Measurements from ENCODE around the gene CDKL5.
"Not testable (repeated sequence)": the region's sequence is repeated elsewhere in the genome, so short reads cannot be mapped to it uniquely, and the experiment has no call there.

Gene CDKL5

DNA sequence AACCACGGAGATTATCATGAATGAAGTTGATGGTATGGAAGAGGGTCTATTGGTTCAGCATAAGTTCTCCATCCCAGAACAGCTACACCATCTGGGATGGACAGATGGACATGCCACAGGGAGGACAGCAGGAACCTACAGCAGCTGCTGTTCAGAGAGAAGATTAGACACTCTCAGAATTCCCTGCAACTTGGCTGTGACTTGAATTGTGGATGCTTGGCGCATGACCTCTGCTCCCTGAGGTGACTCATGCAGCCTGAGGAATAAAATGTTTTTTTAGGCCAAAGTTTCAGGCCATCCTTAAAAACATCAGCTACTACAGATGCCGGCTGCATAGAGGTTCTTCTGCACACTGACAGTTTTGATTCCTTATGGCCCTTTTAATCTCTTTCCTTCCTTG is 149.2 kb downstream of the CDKL5 start:
- no peak overlapping the region for H3K27ac Mint-ChIP-seq
- no peaks in the 10 kb centered on the region for H3K27me3 Mint-ChIP-seq
- DNase-seq = no peak
- H3K4me3 Mint-ChIP-seq = no peak overlapping the region
- CTCF ChIA-PET = no interaction called here
- H3K9me3 Mint-ChIP-seq = no peaks in the 10 kb centered on the region
- H3K36me3 Mint-ChIP-seq = no peaks in the 10 kb centered on the region
- no peaks in the 10 kb centered on the region for H3K4me1 Mint-ChIP-seq

DNA sequence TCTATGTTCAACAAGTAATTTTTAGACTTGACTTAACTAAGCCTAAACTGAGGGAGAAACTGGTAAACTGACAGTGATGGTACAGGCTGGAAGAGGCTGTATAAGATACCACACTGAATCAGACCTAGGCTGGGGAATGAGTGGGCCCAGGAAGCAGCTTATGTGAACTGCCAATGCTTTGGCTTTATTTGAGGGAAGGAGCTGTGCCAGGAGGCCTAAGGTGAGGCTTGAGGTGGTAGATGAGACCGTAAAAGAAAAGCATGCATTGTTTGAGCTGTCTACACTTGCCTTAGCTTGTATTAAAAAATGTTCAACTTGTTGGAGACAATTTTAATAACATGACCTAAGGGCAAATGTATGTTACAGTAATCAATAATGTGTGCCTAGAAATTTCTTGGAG is 150.3 kb downstream of the CDKL5 start:
- no peak overlapping the region for H3K27ac Mint-ChIP-seq
- DNase-seq = no peak

DNA sequence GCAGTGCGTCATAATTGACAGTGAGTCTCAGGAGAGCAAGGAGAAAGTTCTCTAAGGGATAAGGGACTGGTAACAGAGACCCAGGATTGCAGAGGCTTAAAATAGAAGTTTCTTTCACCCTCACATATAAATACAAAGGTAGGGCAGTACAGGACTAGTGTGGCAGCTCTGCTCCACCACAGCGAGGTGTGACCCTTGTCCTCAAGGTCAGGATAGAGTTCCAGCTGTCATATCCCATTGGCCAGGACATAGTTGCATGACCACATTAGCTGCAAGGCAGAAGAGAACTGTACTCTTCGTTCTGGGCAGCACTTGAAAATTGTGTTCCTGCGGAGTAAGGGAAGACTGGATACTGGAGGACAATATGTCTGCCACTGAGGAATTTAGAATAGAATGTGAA is 152.0 kb downstream of the CDKL5 start:
- H3K36me3 Mint-ChIP-seq = no peaks in the 10 kb centered on the region
- H3K27me3 Mint-ChIP-seq = no peaks in the 10 kb centered on the region
- no peak overlapping the region for H3K4me3 Mint-ChIP-seq
- no peaks in the 10 kb centered on the region for H3K4me1 Mint-ChIP-seq
- no peak for DNase-seq
- no peak overlapping the region for H3K27ac Mint-ChIP-seq
- H3K9me3 Mint-ChIP-seq = no peaks in the 10 kb centered on the region
- CTCF ChIA-PET = no interaction called here

More for the DNA sequence above, 150.3 kb downstream of the CDKL5 start:
- Mint-ChIP-seq H3K4me3 (no peak overlapping the region), H3K9me3 (no peaks in the 10 kb centered on the region), H3K27me3 (no peaks in the 10 kb centered on the region), H3K36me3 (no peaks in the 10 kb centered on the region), H3K4me1 (no peaks in the 10 kb centered on the region)
- CTCF ChIA-PET = no interaction called here

DNA sequence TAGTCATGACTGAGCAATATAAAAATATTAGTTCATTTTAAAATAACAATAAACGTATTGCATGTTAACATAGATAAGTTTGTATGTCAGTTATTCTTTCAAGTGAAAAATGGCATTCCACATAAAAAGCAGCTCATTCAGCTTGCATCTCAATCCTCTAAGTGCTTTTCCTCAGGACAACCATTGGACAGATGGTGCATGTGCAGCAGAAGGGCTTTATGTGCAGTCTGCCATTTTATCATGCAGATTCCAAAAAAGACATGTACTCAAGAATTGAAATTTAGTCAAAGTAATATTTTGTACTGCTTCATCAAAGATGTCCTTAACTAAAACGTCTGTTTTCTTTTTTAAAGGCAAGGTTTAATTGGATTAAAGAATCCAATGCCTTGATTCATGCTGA is 153.1 kb downstream of the CDKL5 start:
- Mint-ChIP-seq H3K4me1 (no peaks in the 10 kb centered on the region), H3K36me3 (no peaks in the 10 kb centered on the region), H3K9me3 (no peaks in the 10 kb centered on the region), H3K27ac (no peak overlapping the region), H3K4me3 (no peak overlapping the region), H3K27me3 (no peaks in the 10 kb centered on the region)
- DNase-seq = no peak
- CTCF ChIA-PET = no interaction called here

DNA sequence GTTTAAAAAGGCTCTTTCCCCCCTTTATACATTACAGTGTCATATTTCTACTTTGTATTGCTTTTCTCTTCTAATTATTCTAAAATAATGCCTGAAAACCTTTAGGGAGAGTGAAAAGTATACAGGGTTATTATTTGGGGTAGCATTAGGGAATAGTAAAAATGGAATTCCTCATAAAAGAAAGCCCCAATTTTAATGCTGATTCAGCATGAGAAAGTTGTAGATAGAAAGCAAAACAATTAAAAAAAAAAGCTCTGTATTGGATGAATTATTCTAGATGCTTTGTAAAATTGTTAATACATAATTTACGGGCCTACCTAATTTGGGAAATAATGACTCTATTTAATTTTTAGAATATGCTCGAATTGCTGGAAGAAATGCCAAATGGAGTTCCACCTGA is 154.1 kb downstream of the CDKL5 start:
- Mint-ChIP-seq H3K4me1 (no peaks in the 10 kb centered on the region), H3K36me3 (no peaks in the 10 kb centered on the region), H3K27ac (no peak overlapping the region), H3K4me3 (no peak overlapping the region), H3K27me3 (no peaks in the 10 kb centered on the region), H3K9me3 (no peaks in the 10 kb centered on the region)
- CTCF ChIA-PET = no interaction called here
- DNase-seq = no peak

DNA sequence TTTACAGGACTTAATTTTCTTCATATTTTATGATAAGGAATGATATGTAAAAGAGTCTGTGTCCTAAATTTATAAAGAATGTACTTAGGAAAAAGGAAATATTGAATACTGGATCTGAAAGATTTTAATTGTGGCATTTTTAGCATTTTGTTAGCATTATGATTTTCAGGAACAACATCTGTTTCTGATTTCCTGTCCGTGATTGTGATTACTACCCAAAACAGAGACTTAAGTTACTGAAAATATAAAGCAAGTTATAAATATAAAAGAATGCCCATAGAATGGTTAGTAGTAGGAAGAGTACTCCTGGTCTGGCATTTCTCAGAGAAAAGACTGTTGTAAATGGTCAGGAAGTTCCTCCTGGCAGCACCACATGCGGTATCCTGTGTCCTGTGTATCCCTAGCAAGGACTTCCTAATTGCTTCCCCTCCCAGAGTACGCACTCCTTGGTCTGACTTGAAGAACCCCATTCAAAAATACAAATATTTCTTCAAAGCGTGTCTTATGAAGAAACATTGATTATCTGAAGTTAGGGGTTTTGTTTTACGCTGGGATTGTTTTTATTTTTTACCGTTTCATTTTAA is 157.6 kb downstream of the CDKL5 start:
- no peak overlapping the region for H3K27ac Mint-ChIP-seq
- no peaks in the 10 kb centered on the region for H3K9me3 Mint-ChIP-seq
- CTCF ChIA-PET = no interaction called here
- H3K36me3 Mint-ChIP-seq = no peaks in the 10 kb centered on the region
- H3K4me3 Mint-ChIP-seq = no peak overlapping the region
- H3K4me1 Mint-ChIP-seq = no peaks in the 10 kb centered on the region
- DNase-seq = no peak
- no peaks in the 10 kb centered on the region for H3K27me3 Mint-ChIP-seq

DNA sequence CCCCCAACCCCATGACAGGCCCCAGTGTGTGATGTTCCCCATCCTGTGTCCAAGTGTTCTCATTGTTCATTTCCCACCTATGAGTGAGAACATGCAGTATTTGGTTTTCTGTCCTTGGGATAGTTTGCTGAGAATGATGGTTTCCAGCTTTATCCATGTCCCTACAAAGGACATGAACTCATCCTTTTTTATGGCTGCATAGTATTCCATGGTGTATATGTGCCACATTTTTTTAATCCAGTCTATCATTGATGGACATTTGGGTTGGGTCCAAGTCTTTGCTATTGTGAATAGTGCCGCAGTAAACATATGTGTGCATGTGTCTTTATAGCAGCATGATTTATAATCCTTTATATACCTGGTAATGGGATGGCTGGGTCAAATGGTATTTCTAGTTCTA is 163.9 kb downstream of the CDKL5 start:
- H3K4me3 Mint-ChIP-seq, H3K4me1 Mint-ChIP-seq, H3K36me3 Mint-ChIP-seq, DNase-seq, H3K27me3 Mint-ChIP-seq, H3K9me3 Mint-ChIP-seq, CTCF ChIA-PET, H3K27ac Mint-ChIP-seq: not testable (repeated sequence)

DNA sequence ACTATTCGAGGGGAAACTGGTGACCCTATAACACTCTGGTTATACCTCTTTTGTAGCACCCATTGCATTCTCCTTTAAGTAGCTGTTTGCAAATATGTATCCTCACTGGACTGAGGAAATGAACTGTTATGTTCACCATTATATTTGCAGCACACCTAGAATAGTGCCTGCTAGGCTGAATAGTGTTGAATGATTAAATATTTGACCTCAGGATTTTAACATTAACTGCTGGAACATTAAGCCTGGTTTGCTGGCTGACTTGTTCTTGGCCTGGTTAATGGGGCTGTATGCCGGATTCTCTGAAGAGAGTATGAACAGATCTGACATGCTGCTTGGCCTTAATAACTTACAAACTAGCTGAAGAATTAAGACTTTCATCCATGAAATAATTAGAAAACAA is 166.4 kb downstream of the CDKL5 start:
- Mint-ChIP-seq H3K27me3 (no peaks in the 10 kb centered on the region), H3K36me3 (no peaks in the 10 kb centered on the region), H3K27ac (no peak overlapping the region), H3K9me3 (no peaks in the 10 kb centered on the region), H3K4me1 (no peaks in the 10 kb centered on the region), H3K4me3 (no peak overlapping the region)
- DNase-seq = no peak
- CTCF ChIA-PET = no interaction called here

DNA sequence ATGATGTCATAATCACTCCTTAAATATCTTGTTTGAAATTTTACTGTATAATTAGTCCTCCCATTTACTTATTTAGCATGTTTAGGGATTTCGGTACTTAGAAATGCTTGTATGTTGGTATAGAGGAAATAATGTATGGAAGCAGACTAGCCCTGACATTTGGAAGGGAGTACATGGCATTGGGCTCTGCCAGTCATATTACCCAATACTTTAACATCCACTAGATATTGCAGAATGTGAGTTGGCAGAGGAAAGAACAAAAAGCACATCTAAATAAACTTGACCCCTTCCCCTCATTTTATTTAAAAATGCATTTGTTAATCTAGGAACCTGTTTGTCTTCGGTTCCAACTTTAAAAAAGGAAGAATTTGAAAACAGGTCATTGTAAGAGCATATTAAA is 168.7 kb downstream of the CDKL5 start:
- Mint-ChIP-seq H3K4me3 (no peak overlapping the region), H3K4me1 (no peaks in the 10 kb centered on the region), H3K27ac (no peak overlapping the region), H3K9me3 (no peaks in the 10 kb centered on the region), H3K36me3 (no peaks in the 10 kb centered on the region), H3K27me3 (no peaks in the 10 kb centered on the region)
- no peak for DNase-seq
- CTCF ChIA-PET = no interaction called here

DNA sequence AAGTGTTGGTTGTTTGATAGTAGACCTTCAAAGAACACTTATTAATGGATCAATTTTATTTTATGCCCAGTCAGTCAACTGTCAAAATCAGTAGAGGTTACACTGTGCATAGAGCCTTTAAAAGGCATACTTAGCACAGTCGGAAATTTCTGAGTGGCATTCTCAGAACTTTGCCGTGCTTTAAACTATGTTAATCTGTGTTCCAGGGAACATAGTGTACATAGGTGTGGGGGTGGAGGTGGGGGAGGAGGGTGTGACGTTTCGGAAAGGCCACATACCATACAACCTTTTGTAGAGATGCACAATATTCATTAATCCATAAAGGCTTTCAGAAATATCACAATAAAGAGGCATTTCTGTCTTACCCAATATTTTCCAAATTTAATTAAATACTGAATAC is 170.7 kb downstream of the CDKL5 start:
- CTCF ChIA-PET = no interaction called here
- Mint-ChIP-seq H3K36me3 (no peaks in the 10 kb centered on the region), H3K4me3 (no peak overlapping the region), H3K9me3 (no peaks in the 10 kb centered on the region), H3K27ac (no peak overlapping the region), H3K4me1 (no peaks in the 10 kb centered on the region), H3K27me3 (no peaks in the 10 kb centered on the region)
- DNase-seq = no peak

DNA sequence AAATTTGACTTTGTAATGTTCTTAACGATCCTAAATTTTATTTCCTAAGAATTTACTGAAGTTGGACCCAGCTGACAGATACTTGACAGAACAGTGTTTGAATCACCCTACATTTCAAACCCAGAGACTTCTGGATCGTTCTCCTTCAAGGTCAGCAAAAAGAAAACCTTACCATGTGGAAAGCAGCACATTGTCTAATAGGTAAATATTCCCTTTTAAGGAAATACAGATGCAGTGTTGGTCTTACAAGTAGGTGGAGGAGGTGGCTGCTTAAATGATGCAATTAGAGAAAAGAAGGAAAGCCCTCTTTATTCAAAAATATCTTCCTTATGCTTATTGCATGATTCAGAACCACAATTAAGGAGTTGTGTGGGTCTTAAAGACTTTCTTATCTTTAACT is 173.0 kb downstream of the CDKL5 start:
- Mint-ChIP-seq H3K36me3 (no peaks in the 10 kb centered on the region), H3K27ac (no peak overlapping the region), H3K4me3 (no peak overlapping the region), H3K4me1 (no peaks in the 10 kb centered on the region), H3K27me3 (no peaks in the 10 kb centered on the region), H3K9me3 (no peaks in the 10 kb centered on the region)
- CTCF ChIA-PET = no interaction called here
- DNase-seq = no peak

DNA sequence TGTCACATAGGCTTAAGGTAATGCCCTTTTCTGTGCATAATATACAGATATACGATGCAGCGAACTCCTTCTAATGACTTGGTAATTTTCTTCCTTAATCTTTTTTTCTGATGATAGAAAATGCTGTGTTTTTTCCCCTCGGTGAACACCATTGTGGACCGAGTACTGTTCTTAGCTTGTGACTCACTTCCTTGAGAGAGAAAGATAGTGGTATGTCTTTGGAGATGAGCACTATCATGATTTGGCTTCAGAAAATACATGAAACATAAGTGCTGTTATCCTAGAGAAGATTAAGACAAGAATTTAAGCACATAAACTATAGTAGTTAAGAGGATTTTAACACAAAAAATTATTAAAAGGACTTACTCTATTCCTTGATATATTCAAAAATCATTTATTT is 182.6 kb downstream of the CDKL5 start:
- no peak for DNase-seq
- no peaks in the 10 kb centered on the region for H3K36me3 Mint-ChIP-seq
- CTCF ChIA-PET = no interaction called here
- no peak overlapping the region for H3K27ac Mint-ChIP-seq
- H3K4me1 Mint-ChIP-seq = no peaks in the 10 kb centered on the region
- no peaks in the 10 kb centered on the region for H3K27me3 Mint-ChIP-seq
- no peaks in the 10 kb centered on the region for H3K9me3 Mint-ChIP-seq
- H3K4me3 Mint-ChIP-seq = no peak overlapping the region

DNA sequence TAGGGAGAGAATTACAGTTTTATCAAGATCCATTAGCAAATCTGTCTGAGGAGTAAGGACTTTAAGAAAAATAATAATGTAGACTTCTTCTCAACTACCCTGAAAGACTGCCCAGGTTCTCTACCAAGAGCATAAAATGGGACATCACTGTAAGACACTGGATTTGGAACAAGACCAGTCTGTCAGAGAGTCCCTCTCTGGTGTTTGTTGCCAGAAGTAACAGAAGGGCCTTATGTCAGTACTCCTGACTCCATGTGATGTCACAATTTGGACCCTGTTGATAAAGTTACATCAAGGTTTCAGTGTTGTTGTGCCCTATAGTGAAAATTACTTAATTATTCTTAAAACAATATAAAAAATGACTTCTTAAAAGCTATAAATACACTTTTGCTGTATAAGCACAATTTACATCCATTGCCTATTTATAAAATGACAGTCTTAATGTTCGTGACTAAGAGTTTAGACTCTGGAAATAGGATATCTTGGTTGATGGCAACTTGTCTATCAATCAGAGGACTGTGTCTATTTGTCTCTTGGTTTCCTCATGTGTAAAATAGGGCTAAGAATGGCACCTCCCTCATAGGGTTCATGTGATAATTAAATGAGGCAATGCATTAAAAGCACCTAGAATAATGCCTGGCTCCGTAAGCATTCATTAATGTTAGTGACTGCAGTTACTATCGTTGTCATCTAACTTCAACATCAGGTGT is 188.7 kb downstream of the CDKL5 start:
- Mint-ChIP-seq H3K27ac (no peak overlapping the region), H3K4me3 (no peak overlapping the region), H3K36me3 (no peaks in the 10 kb centered on the region), H3K4me1 (no peaks in the 10 kb centered on the region), H3K9me3 (no peaks in the 10 kb centered on the region), H3K27me3 (no peaks in the 10 kb centered on the region)
- no peak for DNase-seq
- CTCF ChIA-PET = no interaction called here

DNA sequence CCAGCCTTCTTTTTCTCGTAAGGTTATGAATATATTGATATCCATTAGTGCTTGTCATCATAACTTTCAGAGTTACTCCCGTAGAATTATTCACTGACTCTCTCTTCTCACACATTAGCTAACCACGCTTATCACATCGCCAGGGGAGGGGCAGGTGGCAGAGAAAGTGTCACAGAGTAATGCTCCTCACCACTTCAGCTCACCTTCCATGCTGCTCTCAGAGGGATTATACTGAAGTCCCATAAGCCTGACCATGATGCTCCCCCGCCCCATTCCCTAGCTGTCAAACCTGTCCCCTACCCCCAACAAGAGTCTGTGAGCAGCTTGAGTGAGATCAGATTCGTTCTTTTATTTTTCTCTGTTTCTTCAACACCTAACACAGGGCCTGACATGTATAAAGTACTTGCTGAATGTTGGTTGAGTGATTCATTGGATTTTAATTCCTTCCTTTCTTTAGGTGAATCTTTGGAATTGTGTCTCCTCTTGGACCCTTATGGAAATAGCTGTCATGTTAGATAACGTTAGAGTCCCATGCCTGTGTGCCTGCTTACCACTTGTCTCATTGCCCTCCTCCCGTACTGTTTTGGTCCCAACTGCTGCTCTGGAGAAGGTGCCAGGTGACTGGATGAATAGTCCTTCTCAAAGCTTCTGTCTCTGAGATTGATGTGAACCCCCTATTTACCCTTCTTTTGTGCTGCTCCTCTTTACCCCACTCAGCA is 191.4 kb downstream of the CDKL5 start:
- Mint-ChIP-seq H3K27ac (no peak overlapping the region), H3K4me1 (no peaks in the 10 kb centered on the region), H3K9me3 (no peaks in the 10 kb centered on the region), H3K36me3 (no peaks in the 10 kb centered on the region), H3K4me3 (no peak overlapping the region), H3K27me3 (no peaks in the 10 kb centered on the region)
- CTCF ChIA-PET = no interaction called here
- DNase-seq = no peak

DNA sequence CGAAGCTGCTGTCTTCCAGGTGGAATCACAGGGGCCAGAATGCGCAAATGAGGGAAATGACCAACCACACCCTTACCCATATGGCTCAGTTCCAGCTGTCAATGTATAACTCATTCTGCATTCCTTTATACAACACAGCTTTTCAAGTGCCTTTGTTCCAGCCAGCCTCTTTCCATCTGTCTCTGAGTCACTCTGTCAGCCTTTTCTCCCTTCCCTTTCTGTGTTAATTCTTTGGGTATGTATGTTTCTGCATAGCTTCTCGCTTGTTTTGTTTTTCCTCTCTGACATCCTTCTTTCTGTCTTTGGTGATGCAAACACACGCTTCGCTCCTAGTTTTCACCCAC is 192.0 kb downstream of the CDKL5 start:
- Mint-ChIP-seq H3K9me3 (no peaks in the 10 kb centered on the region), H3K27me3 (no peaks in the 10 kb centered on the region), H3K4me3 (no peak overlapping the region), H3K27ac (no peak overlapping the region), H3K4me1 (no peaks in the 10 kb centered on the region), H3K36me3 (no peaks in the 10 kb centered on the region)
- no peak for DNase-seq
- CTCF ChIA-PET = no interaction called here
